Measurements from ENCODE around the gene RBMS1.
"Not testable (repeated sequence)": the region's sequence is repeated elsewhere in the genome, so short reads cannot be mapped to it uniquely, and the experiment has no call there.

DNA sequence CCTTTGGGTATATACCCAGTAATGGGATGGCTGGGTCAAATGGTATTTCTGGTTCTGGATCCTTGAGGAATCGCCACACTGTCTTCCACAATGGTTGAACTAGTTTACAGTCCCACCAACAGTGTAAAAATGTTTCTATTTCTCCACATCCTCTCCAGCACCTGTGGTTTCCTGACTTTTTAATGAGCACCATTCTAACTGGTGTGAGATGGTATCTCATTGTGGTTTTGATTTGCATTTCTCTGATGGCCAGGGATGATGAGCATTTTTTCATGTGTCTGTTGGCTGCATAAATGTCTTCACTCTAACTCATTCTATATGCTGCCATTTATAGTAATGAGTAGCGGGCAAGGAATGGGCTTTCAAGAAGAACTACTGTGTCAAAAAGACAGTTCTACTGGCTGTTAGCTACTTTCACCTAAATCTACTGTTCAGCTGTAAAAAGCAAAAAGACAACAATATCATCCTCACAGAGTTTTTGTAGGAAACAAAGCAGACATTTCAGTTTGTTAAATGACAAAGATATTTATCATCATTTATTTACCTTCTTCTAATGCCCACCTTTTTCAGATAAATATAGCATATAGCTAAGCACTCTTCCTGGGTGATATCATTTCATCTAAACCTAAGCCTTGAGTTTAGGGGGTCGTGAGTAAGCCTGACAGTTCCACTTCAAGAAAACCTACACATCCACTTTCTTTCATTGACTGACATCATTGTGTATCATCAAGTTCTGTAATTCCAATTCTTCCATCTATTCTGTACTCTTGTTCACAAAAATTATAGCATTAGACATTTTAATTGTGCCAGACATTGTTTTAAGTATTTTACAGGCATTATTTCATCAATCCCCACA lies 71.7 kb downstream of the RBMS1 start:
- TF ChIP-seq CTCF, POLR2A (IDR thresholded peaks at IDR 0.05): not testable (repeated sequence)

Measured in esophagus squamous epithelium (tissue), 4 donors.